WTC11 (cell line): ENCODE data around the gene MTM1. TPM values are rescaled to one million over a fixed set of nuclear protein-coding genes. Genes with fewer than 3 reads are reported as not detected.

ENCODE experiments used
- ATAC-seq: fragments of 200-7000 bp; cut with Tn5 transposase; 2 replicates; pipeline ENCODE4 v1.10.0; 2021; ENCODE audit warnings: mild to moderate bottlenecking, moderate library complexity
- CTCF ChIA-PET: fragments of 300-600 bp; sonication (Branson Sonifier 250); formaldehyde crosslinking; loops from one replicate; lab custom pipeline; 2021; ENCODE audit warnings: antibody characterized with exemption; lab: Charles Lee
- POLR2A ChIA-PET: fragments of 350-600 bp; sonication (Branson Sonifier 250); formaldehyde crosslinking; loops from one replicate; lab custom pipeline; 2021; ENCODE audit warnings: antibody characterized with exemption; lab: Charles Lee
- DNase-seq: peaks from one replicate; pipeline ENCODE4 v3.0.0; 2021; ENCODE audit warnings: low spot score
- H3K27ac Mint-ChIP-seq: 2 replicates; pipeline ENCODE4 v1.8.0; 2021; ENCODE audit warnings: mixed read lengths
- H3K27me3 Mint-ChIP-seq: 2 replicates; pipeline ENCODE4 v1.8.0; 2021; ENCODE audit warnings: low read depth, mild to moderate bottlenecking, moderate library complexity, mixed read lengths
- H3K36me3 Mint-ChIP-seq: 2 replicates; pipeline ENCODE4 v1.8.0; 2021; ENCODE audit warnings: mixed read lengths
- H3K4me1 Mint-ChIP-seq: 2 replicates; pipeline ENCODE4 v1.8.0; 2022; ENCODE audit warnings: mixed read lengths
- H3K4me3 Mint-ChIP-seq: 2 replicates; pipeline ENCODE4 v1.8.0; 2021; ENCODE audit warnings: mild to moderate bottlenecking, moderate library complexity, mixed read lengths
- H3K9me3 Mint-ChIP-seq: 2 replicates; pipeline ENCODE4 v1.8.0; 2021; ENCODE audit warnings: mixed read lengths
- ARID4B ChIP-seq: sonication (generic); formaldehyde crosslinking; IDR thresholded peaks from 2 replicates; pipeline ENCODE4 v1.8.0; 2023; ENCODE audit warnings: missing genetic modification reagents, mild to moderate bottlenecking, borderline replicate concordance
- CDX4 ChIP-seq: fragments of 250-450 bp; sonication (Bioruptor Pico); IDR thresholded peaks from 2 replicates; pipeline ENCODE4 v1.9.0; 2021; ENCODE audit warnings: moderate library complexity, mild to moderate bottlenecking, inconsistent platforms, borderline replicate concordance
- CTCF ChIP-seq: fragments of 200-600 bp; IDR thresholded peaks from 2 replicates; pipeline ENCODE4 v1.8.0; 2022; ENCODE audit warnings: antibody characterized with exemption
- E2F4 ChIP-seq: sonication (generic); formaldehyde crosslinking; IDR thresholded peaks from 2 replicates; pipeline ENCODE4 v1.8.1; 2022; ENCODE audit warnings: low read depth, mild to moderate bottlenecking, moderate library complexity, missing genetic modification reagents, borderline replicate concordance
- FOXP1 ChIP-seq: sonication (generic); formaldehyde crosslinking; IDR thresholded peaks from 2 replicates; pipeline ENCODE4 v1.8.0; 2022; ENCODE audit warnings: missing genetic modification reagents, mild to moderate bottlenecking, moderate library complexity, borderline replicate concordance
- FOXP4 ChIP-seq: sonication (generic); formaldehyde crosslinking; IDR thresholded peaks from 2 replicates; pipeline ENCODE4 v1.8.0; 2022; ENCODE audit warnings: mild to moderate bottlenecking, missing genetic modification reagents
- IRF2 ChIP-seq: sonication (generic); formaldehyde crosslinking; IDR thresholded peaks from 2 replicates; pipeline ENCODE4 v1.8.0; 2022; ENCODE audit warnings: low read depth, missing genetic modification reagents, borderline replicate concordance
- MLX ChIP-seq: sonication (generic); formaldehyde crosslinking; IDR thresholded peaks from 2 replicates; pipeline ENCODE4 v1.8.1; 2023; ENCODE audit warnings: mild to moderate bottlenecking, missing genetic modification reagents, moderate library complexity
- NR2C2 ChIP-seq: sonication (generic); formaldehyde crosslinking; IDR thresholded peaks from 2 replicates; pipeline ENCODE4 v1.8.0; 2022; ENCODE audit warnings: mild to moderate bottlenecking, missing genetic modification reagents
- SOX15 ChIP-seq: fragments of 250-450 bp; sonication (Bioruptor Pico); IDR thresholded peaks from 2 replicates; pipeline ENCODE4 v1.9.0; 2021; ENCODE audit warnings: mild to moderate bottlenecking
- TEAD4 ChIP-seq: sonication (generic); formaldehyde crosslinking; IDR thresholded peaks from 2 replicates; pipeline ENCODE4 v1.8.0; 2022; ENCODE audit warnings: mild to moderate bottlenecking, missing genetic modification reagents
- ZNF532 ChIP-seq: fragments of 250-450 bp; sonication (Bioruptor Pico); IDR thresholded peaks from 2 replicates; pipeline ENCODE4 v1.9.0; 2021; ENCODE audit warnings: mild to moderate bottlenecking, borderline replicate concordance
- total RNA-seq: library from RNA; stranded (reverse); gene quantifications from 3 replicates; pipeline ENCODE4 v1.2.3, GENCODE V29; 2021
- TF ChIP-seq, protein P1 (sequence below): sonication (generic); formaldehyde crosslinking; IDR thresholded peaks from 2 replicates; pipeline ENCODE4 v1.8.0; 2022; ENCODE audit warnings: mild to moderate bottlenecking, missing genetic modification reagents

The MTM1 gene
- total RNA-seq, 1 experiment from 2014 or later = 10.4 TPM

GRCh38 chrX:150533863-150534262 lies 34.6 kb upstream of the MTM1 start (continued):
- no peak for TF ChIP-seq ARID4B (CRISPR knock-in tag)

DNA sequence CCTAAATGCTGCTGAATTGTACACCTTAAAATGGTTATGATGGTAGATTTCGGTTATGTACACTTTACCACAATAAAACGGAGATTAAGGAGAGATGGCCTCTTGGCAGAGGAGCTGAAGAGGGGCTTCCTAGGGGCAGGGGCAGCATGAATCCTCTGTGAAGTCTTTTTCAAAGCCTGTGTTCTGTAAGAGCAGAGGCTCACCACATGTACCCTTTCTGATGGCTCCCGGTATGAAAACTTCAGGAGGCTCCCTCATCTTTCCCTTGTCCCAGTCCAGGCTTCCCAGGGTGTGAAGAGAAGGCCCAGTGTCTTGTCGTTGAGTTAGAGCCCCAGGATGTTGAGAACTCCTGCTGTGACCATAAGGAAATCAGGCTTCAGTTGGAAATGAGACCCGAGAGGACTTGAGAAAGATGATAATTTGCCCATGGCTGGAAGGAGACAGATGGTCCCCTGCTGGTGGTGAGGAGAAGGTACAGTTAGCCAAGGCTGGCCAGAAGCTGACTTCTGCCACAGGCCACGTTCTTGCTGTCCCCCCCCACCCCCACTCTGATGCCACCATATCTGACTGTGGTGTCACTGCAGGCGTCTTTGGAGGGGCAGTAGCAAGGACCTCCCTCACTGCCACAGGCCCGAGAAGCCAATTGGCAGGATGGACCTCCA lies 31.8 kb upstream of the MTM1 start:
- Mint-ChIP-seq H3K27ac (no peak overlapping the region), H3K9me3 (peaks cover 9% of the 10 kb centered on the region), H3K27me3 (no peaks in the 10 kb centered on the region), H3K4me3 (no peak overlapping the region), H3K36me3 (no peaks in the 10 kb centered on the region), H3K4me1 (no peaks in the 10 kb centered on the region)
- 0 out of 2 replicates have a peak, but pooled peaks have one; percentile 29 for TF ChIP-seq CTCF
- no peak for TF ChIP-seq NR2C2
- ChIA-PET POLR2A (no interaction called here), CTCF (interaction anchor here (1.2 kb wide), 1 partner anchor 20 kb away, joined by 3 read pairs; no protein-coding TSS in a partner anchor)
- ATAC-seq (no peak), DNase-seq (no peak)

GRCh38 chrX:150537851-150538250 lies 30.6 kb upstream of the MTM1 start:
- POLR2A ChIA-PET = no interaction called here
- H3K4me1 Mint-ChIP-seq = no peaks in the 10 kb centered on the region
- H3K27me3 Mint-ChIP-seq = no peaks in the 10 kb centered on the region
- H3K27ac Mint-ChIP-seq = no peak overlapping the region
- ATAC-seq = no peak
- TF ChIP-seq IRF2 (CRISPR knock-in tag) (no peak), MLX (CRISPR knock-in tag) (no peak), SOX15 (CRISPR knock-in tag) (no peak), E2F4 (no peak), CDX4 (CRISPR knock-in tag) (no peak), FOXP4 (CRISPR knock-in tag) (no peak), TEAD4 (CRISPR knock-in tag) (no peak), FOXP1 (no peak), ZNF532 (CRISPR knock-in tag) (no peak)
- TF ChIP-seq, protein P1, sequence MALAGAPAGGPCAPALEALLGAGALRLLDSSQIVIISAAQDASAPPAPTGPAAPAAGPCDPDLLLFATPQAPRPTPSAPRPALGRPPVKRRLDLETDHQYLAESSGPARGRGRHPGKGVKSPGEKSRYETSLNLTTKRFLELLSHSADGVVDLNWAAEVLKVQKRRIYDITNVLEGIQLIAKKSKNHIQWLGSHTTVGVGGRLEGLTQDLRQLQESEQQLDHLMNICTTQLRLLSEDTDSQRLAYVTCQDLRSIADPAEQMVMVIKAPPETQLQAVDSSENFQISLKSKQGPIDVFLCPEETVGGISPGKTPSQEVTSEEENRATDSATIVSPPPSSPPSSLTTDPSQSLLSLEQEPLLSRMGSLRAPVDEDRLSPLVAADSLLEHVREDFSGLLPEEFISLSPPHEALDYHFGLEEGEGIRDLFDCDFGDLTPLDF = no peak
- TF ChIP-seq, all 79 proteins: peak for 0
- Mint-ChIP-seq H3K4me3 (no peak overlapping the region), H3K36me3 (no peaks in the 10 kb centered on the region), H3K9me3 (peaks cover 9% of the 10 kb centered on the region)
- no peak for DNase-seq
- CTCF ChIA-PET = interaction anchor here (1.2 kb wide), 1 partner anchor 22 kb away, joined by 3 read pairs; no protein-coding TSS in a partner anchor
